Ovary (tissue), 9 donors: ENCODE results near the gene DYNLT2. TPM values are rescaled to one million over a fixed set of nuclear protein-coding genes. Genes with fewer than 3 reads are reported as not detected.

Experiments
- DNase-seq, 5 donors: peaks; one replicate each; pipeline ENCODE4 v3.0.0-alpha.2; 2019 to 2020
- H3K27ac ChIP-seq, 2 donors: fragments of 200-600 bp; one replicate each; pipeline versions ENCODE4 v1.5.1 to v1.8.0; 2019 to 2022
- H3K27me3 ChIP-seq: fragments of 200-600 bp; one replicate; pipeline ENCODE4 v1.8.0; 2022
- H3K36me3 ChIP-seq: fragments of 200-600 bp; sonication (generic); one replicate; pipeline ENCODE4 v1.5.1; 2019
- H3K4me1 ChIP-seq: one replicate; pipeline ENCODE4 v1.8.1; 2013; ENCODE audit warnings: mild to moderate bottlenecking, moderate library complexity; ENCODE audit not compliant: insufficient read depth
- H3K4me3 ChIP-seq: fragments of 200-600 bp; sonication (generic); one replicate; pipeline ENCODE4 v1.5.1; 2017
- H3K9me3 ChIP-seq, 2 donors: fragments of 200-600 bp in 1 of 2; sonication (generic) in 1 of 2; one replicate each; pipeline versions ENCODE4 v1.5.1 to v1.8.1; 2013 to 2019; ENCODE audit warnings: mild to moderate bottlenecking in 1 of 2, moderate library complexity in 1 of 2
- CTCF ChIP-seq, 3 donors: fragments of 450-650 bp in 2 of 3; fragments of 200-600 bp in 1 of 3; IDR thresholded peaks; one replicate each; pipeline versions ENCODE4 v1.5.1 to v1.8.0; 2016 to 2022; ENCODE audit warnings: antibody characterized with exemption in 3 of 3, mild to moderate bottlenecking in 1 of 3
- EP300 ChIP-seq: sonication (generic); formaldehyde crosslinking; IDR thresholded peaks from one replicate; pipeline ENCODE4 v1.6.1; 2017; ENCODE audit warnings: antibody characterized with exemption
- POLR2A ChIP-seq: fragments of 450-650 bp; IDR thresholded peaks from one replicate; pipeline ENCODE4 v1.6.1; 2017; ENCODE audit warnings: antibody characterized with exemption, mild to moderate bottlenecking, moderate library complexity
- WGBS, 3 donors: extraction: QIAGEN DNeasy Blood & Tissue Kit in 1 of 3; methylation state at CpG; one replicate each; pipeline versions ENCODE4 v1.1.5 to v1.1.7; 2013 to 2017; 5-methylcytosine and 5-hydroxymethylcytosine counted together
- intact Hi-C, 4 donors: fragments of 100-400 bp; cut with DNase I; formaldehyde crosslinking; loops; one replicate each; pipeline versions ENCODE4 v1.11.0 to v1.15.1; 2022 to 2023
- polyA plus RNA-seq, 2 donors: library from polyadenylated mRNA; stranded (reverse); fragments of 200-250 nt in 1 of 2; fragments of 350-450 nt in 1 of 2; fragmentation: Illumina TruSeq in 1 of 2; extraction: RNeasy Lipid Tissue Mini Kit (QIAGEN cat#74804) in 1 of 2; gene quantifications; one replicate each; pipeline ENCODE4 v1.2.3, GENCODE V29; 2013 to 2014
- total RNA-seq, 7 donors: library from RNA; depleted of rRNA in 2 of 7; stranded (reverse); fragments of >200 nt in 2 of 7; fragmentation: NEBNext Ultra II Directional in 3 of 7; extraction: Animal tissue kit (Norgen Biotek cat#: 25700) in 3 of 7; gene quantifications; one replicate each; pipeline versions ENCODE4 v1.1.0 to v1.2.4, GENCODE V29; 2016 to 2023
- donor health status: DM: no; HTN: no; CAD: no; lungs with moderate emphysema.
- donor health status: DM: no; HTN: no; CAD: no.
- donor health status: Bipolar disorder and iron deficiency.
- donor health status: DM: yes; HTN: yes; CAD: no.
- donor health status: DM: no; HTN: no; CAD: no.
- donor health status: DM: yes; HTN: yes; CAD: no.

The DYNLT2 gene
- total and polyA plus RNA-seq, 9 donors = 1.7 to 4.6 (median 3.1) TPM

GRCh38 chr6:169695131-169695530 is 56.2 kb downstream of the DYNLT2 start:
- no peak for DNase-seq
- no peak for TF ChIP-seq CTCF (IDR thresholded peaks at IDR 0.05)
- no peak for TF ChIP-seq EP300
- TF ChIP-seq POLR2A = no peak
- Histone ChIP-seq H3K4me1 (peaks cover 1% of the 10 kb centered on the region), H3K9me3 (no peaks in the 10 kb centered on the region), H3K27ac (no peak overlapping the region), H3K27me3 (no peaks in the 10 kb centered on the region), H3K4me3 (no peak overlapping the region), H3K36me3 (no peaks in the 10 kb centered on the region)
- 79 to 91% (median 83%) methylated on average over 5 of the region's 5 CpGs for WGBS, 3 donors
- intact Hi-C loops = no loop called here

- Histone ChIP-seq H3K4me3 (no peak overlapping the region), H3K9me3 (no peaks in the 10 kb centered on the region), H3K4me1 (no peaks in the 10 kb centered on the region), H3K27me3 (no peaks in the 10 kb centered on the region), H3K27ac (no peak overlapping the region), H3K36me3 (no peaks in the 10 kb centered on the region)
- 92 to 99% (median 93%) methylated on average over 3 of the region's 3 CpGs for WGBS, 3 donors
- TF ChIP-seq CTCF (IDR thresholded peaks at IDR 0.05) (no peak), POLR2A (no peak), EP300 (no peak)
- DNase-seq = no peak
- intact Hi-C loops = no loop called here
Observed at GRCh38 chr6:169692516-169692915, 58.9 kb downstream of the DYNLT2 start.

GRCh38 chr6:169691260-169691659 is 60.1 kb downstream of the DYNLT2 start:
- 97 to 99% (median 98%) methylated on average over 2 of the region's 2 CpGs for WGBS, 3 donors
- DNase-seq = no peak
- Histone ChIP-seq H3K4me3 (no peak overlapping the region), H3K27me3 (no peaks in the 10 kb centered on the region), H3K36me3 (no peaks in the 10 kb centered on the region), H3K4me1 (no peaks in the 10 kb centered on the region), H3K9me3 (no peaks in the 10 kb centered on the region), H3K27ac (no peak overlapping the region)
- TF ChIP-seq CTCF (IDR thresholded peaks at IDR 0.05) (no peak), POLR2A (no peak), EP300 (no peak)
- intact Hi-C loops = no loop called here

Other genes with a start within 250 kb of the DYNLT2 start
- 10 to 100 TPM; 35.1 to 53.4 (median 40.7) TPM for gene WDR27, start 49.5 kb downstream of the DYNLT2 start, total RNA-seq
- gene WDR27, start 49.5 kb downstream of the DYNLT2 start, polyA plus RNA-seq = 10 to 100 TPM; 16.6 to 23.0 TPM
- 10 to 100 TPM; 22.9 to 32.7 (median 27.9) TPM for gene C6orf120, start 49.4 kb downstream of the DYNLT2 start, total RNA-seq
- gene C6orf120, start 49.4 kb downstream of the DYNLT2 start, polyA plus RNA-seq = 10 to 100 TPM; 13.3 to 16.6 TPM
- gene PHF10, start 27.1 kb downstream of the DYNLT2 start, total RNA-seq = 10 to 100 TPM; 59.3 to 94.1 (median 70.0) TPM
- 100 to 1,000 TPM in 1 of 2 donors, 10 to 100 TPM in 1; 37.9 to 102 TPM for gene PHF10, start 27.1 kb downstream of the DYNLT2 start, polyA plus RNA-seq
- gene ERMARD, start 50 bp upstream of the DYNLT2 start, total RNA-seq = 10 to 100 TPM; 15.9 to 38.0 (median 27.0) TPM
- gene ERMARD, start 50 bp upstream of the DYNLT2 start, polyA plus RNA-seq = 10 to 100 TPM; 19.4 to 31.7 TPM